Parathyroid adenoma (tissue), 2 donors: Measurements from ENCODE around the gene PGBD1.

Source experiments
- H2AFZ ChIP-seq: fragments of 300-600 bp; sonication (generic); one replicate; pipeline ENCODE4 v1.7.0; 2017; ENCODE audit warnings: antibody characterized with exemption, mild to moderate bottlenecking
- H3K27ac ChIP-seq: fragments of 300-600 bp; sonication (generic); one replicate; pipeline ENCODE4 v1.7.0; 2017
- H3K27me3 ChIP-seq: fragments of 300-600 bp; sonication (generic); one replicate; pipeline ENCODE4 v1.7.0; 2017; ENCODE audit warnings: low read length; ENCODE audit not compliant: control insufficient read depth, insufficient read depth
- H3K36me3 ChIP-seq: fragments of 300-600 bp; sonication (generic); one replicate; pipeline ENCODE4 v1.7.0; 2017; ENCODE audit warnings: low read length; ENCODE audit not compliant: control insufficient read depth, insufficient read depth
- H3K4me1 ChIP-seq: fragments of 300-600 bp; sonication (generic); one replicate; pipeline ENCODE4 v1.7.0; 2017; ENCODE audit warnings: control low read depth
- H3K4me2 ChIP-seq: fragments of 300-600 bp; sonication (generic); one replicate; pipeline ENCODE4 v1.7.0; 2017; ENCODE audit warnings: low read length
- H3K4me3 ChIP-seq: fragments of 300-600 bp; sonication (generic); one replicate; pipeline ENCODE4 v1.7.0; 2017; ENCODE audit warnings: low read depth, low read length
- H3K79me2 ChIP-seq: fragments of 300-600 bp; sonication (generic); one replicate; pipeline ENCODE4 v1.7.0; 2017; ENCODE audit warnings: control low read depth
- H3K9ac ChIP-seq: fragments of 300-600 bp; sonication (generic); one replicate; pipeline ENCODE4 v1.7.0; 2017; ENCODE audit warnings: mild to moderate bottlenecking
- H3K9me3 ChIP-seq: fragments of 300-600 bp; sonication (generic); one replicate; pipeline ENCODE4 v1.7.0; 2017; ENCODE audit warnings: low read length; ENCODE audit not compliant: control insufficient read depth
- CTCF ChIP-seq: fragments of 300-600 bp; sonication (generic); IDR thresholded peaks from one replicate; pipeline ENCODE4 v1.7.0; 2017; ENCODE audit warnings: antibody characterized with exemption, mild to moderate bottlenecking
- donor health status: primary hyperparathyroidism.

The PGBD1 gene

GRCh38 chr6:28323813-28324424 is 42.5 kb downstream of the PGBD1 start:
- no peak overlapping the region for H2AFZ ChIP-seq
- no peak overlapping the region for H3K4me3 ChIP-seq
- H3K4me2 ChIP-seq: no peak overlapping the region
- TF ChIP-seq CTCF: no peak
- peaks cover 11% of the 10 kb centered on the region for H3K9me3 ChIP-seq
- no peaks in the 10 kb centered on the region for H3K4me1 ChIP-seq
- H3K27me3 ChIP-seq: no peaks in the 10 kb centered on the region
- no peak overlapping the region for H3K27ac ChIP-seq
- H3K9ac ChIP-seq: no peak overlapping the region
- H3K36me3 ChIP-seq: peaks cover 14% of the 10 kb centered on the region
- H3K79me2 ChIP-seq: no peaks in the 10 kb centered on the region

GRCh38 chr6:28326371-28326948 is 45.1 kb downstream of the PGBD1 start:
- no peaks in the 10 kb centered on the region for H3K27me3 ChIP-seq
- H3K9me3 ChIP-seq: peaks cover 9% of the 10 kb centered on the region
- no peak for TF ChIP-seq CTCF
- no peak overlapping the region for H2AFZ ChIP-seq
- H3K9ac ChIP-seq: no peak overlapping the region
- H3K4me2 ChIP-seq: no peak overlapping the region
- no peaks in the 10 kb centered on the region for H3K4me1 ChIP-seq
- peaks cover 14% of the 10 kb centered on the region for H3K36me3 ChIP-seq
- H3K4me3 ChIP-seq: no peak overlapping the region
- no peak overlapping the region for H3K27ac ChIP-seq
- no peaks in the 10 kb centered on the region for H3K79me2 ChIP-seq

- H3K36me3 ChIP-seq: peaks cover 14% of the 10 kb centered on the region
- no peak overlapping the region for H3K4me2 ChIP-seq
- H3K27me3 ChIP-seq: no peaks in the 10 kb centered on the region
- H3K4me3 ChIP-seq: no peak overlapping the region
- TF ChIP-seq CTCF: no peak
- H3K9ac ChIP-seq: no peak overlapping the region
- H3K9me3 ChIP-seq: peaks cover 9% of the 10 kb centered on the region
- H3K27ac ChIP-seq: no peak overlapping the region
- H2AFZ ChIP-seq: no peak overlapping the region
- peaks cover 6% of the 10 kb centered on the region for H3K4me1 ChIP-seq
- H3K79me2 ChIP-seq: no peaks in the 10 kb centered on the region
These were observed 48.7 kb downstream of the PGBD1 start for GRCh38 chr6:28330041-28330440.

GRCh38 chr6:28333047-28333446 is 51.7 kb downstream of the PGBD1 start:
- Histone ChIP-seq H3K9ac (no peak overlapping the region), H3K36me3 (no peaks in the 10 kb centered on the region), H3K4me3 (no peak overlapping the region), H2AFZ (no peak overlapping the region), H3K4me2 (no peak overlapping the region), H3K4me1 (peaks cover 20% of the 10 kb centered on the region), H3K27me3 (no peaks in the 10 kb centered on the region), H3K79me2 (no peaks in the 10 kb centered on the region), H3K9me3 (no peaks in the 10 kb centered on the region), H3K27ac (no peak overlapping the region)
- no peak for TF ChIP-seq CTCF

GRCh38 chr6:28333599-28334018 is 52.2 kb downstream of the PGBD1 start:
- Histone ChIP-seq H3K9me3 (no peaks in the 10 kb centered on the region), H3K27me3 (no peaks in the 10 kb centered on the region), H3K79me2 (no peaks in the 10 kb centered on the region), H2AFZ (no peak overlapping the region), H3K27ac (no peak overlapping the region), H3K4me2 (no peak overlapping the region), H3K36me3 (no peaks in the 10 kb centered on the region), H3K9ac (no peak overlapping the region), H3K4me3 (no peak overlapping the region), H3K4me1 (peaks cover 20% of the 10 kb centered on the region)
- no peak for TF ChIP-seq CTCF
